Amniotic epithelial cell (primary cell): ENCODE results near the gene SBF1.
"Not testable (repeated sequence)": the region's sequence is repeated elsewhere in the genome, so short reads cannot be mapped to it uniquely, and the experiment has no call there.

Experiments
- DNase-seq: peaks from one replicate; pipeline ENCODE4 v3.0.0-alpha.2; 2010; ENCODE audit warnings: low read depth

Gene SBF1

DNA sequence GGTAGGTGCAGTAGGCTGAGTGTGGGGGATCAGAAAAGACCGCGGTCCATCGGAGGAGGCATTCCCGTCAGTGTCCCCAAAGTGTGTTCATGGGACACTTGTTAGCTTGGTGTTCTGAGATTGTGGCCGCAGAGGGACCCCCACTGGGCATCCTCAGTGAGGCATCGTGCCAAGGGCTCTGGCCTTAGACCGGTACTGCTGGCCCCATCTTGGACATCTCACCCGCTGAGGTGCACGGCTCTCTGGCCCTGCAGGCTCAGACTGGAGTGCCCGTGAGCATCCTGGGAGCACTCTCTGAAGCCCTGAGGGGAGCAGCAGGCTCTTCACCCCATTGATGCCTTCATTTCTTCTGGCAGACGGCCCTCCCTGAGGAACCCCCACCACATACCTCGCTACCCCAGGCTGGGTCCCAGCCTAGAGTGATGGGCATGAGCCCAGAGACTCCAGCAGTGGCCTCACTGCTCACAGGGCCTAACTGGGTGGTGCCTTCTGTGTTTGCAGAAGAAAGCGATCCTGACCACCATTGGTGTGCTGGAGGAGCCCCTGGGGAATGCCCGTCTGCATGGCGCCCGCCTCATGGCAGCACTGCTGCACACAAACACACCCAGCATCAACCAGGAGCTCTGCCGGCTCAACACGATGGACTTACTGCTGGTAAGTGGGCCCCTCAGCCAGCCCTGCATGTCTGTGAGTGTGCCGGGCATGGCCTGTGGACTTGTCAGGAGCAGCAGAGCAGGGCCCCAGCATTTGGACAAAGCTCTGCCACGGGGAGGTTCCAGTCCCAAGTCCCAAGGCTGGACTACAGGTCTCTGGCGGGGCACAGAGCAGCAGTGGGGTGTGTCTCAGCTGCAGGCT is 51.6 kb downstream of the SBF1 start:
- DNase-seq: no peak

DNA sequence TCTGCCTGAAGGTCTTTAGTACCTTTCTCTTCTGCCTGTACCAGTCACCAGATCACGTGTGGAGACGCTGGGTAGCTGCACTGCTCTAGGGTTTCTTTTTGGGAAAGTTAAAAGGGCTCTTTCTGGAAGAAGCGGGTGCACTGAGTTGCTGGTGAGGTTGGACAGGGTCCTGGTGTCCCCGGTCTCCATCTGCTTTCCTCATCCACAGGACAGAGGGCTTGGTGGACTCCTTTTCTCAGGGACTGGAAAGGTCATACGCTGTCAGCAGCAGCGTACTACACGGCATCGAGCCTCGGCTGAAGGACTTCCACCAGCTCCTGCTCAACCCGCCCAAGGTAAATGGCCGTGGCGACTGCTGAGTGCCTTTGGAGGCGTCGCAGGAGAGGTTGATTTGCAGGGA is 52.8 kb downstream of the SBF1 start:
- DNase-seq: peak; percentile 26

- no peak for DNase-seq
Observed at GRCh38 chr22:50420581-50420980, 54.3 kb downstream of the SBF1 start.

DNA sequence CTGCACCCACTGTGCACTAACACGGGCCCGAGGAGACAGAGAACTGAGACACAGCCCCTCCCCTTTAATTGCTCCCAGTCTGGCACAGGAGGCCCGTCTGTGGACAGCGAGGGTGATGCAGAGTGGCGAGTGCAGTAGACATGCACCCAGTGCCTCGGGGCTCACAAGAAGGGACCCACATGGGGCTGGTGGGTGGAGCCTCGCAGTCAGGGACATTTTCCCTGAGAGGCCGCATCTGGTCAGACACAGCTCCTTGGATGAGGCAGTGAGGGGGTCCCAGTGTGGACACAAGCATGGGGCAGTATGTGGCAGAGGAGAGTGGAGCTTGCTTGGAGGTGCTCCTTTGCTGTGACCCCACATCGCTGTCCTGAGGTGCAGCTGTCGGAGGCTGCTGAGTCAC is 54.8 kb downstream of the SBF1 start:
- no peak for DNase-seq

GRCh38 chr22:50419116-50419515 is 55.7 kb downstream of the SBF1 start:
- no peak for DNase-seq

- no peak for DNase-seq
Observed at GRCh38 chr22:50418624-50419023, 56.2 kb downstream of the SBF1 start.

- DNase-seq: peak; percentile 26
Observed at GRCh38 chr22:50417411-50418210, 57.2 kb downstream of the SBF1 start.

DNA sequence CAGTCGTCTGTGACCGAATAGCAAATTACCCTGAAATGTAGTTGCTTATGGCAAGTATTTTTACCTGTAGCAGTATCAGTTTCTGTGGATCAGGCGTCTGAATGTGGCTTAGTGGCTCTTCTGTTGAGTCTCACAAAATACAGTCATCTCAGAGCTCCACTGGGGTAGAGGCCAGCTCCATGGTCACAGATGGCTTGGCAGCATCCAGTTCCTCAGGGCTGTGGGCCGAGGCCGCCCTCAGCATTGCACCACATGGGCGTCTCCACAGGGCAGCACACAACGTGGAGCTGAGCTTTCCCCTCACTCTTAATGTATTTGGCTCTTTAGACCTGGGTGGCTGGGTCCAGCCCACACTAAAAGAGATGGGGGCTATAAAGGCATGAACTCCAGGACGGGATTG is 57.8 kb downstream of the SBF1 start:
- no peak for DNase-seq

- no peak for DNase-seq
Observed at GRCh38 chr22:50415426-50415825, 59.4 kb downstream of the SBF1 start.

GRCh38 chr22:50414476-50415248 is 60.2 kb downstream of the SBF1 start:
- no peak for DNase-seq

- DNase-seq: not testable (repeated sequence)
Observed at GRCh38 chr22:50408954-50409353, 65.9 kb downstream of the SBF1 start.

GRCh38 chr22:50408311-50408710 is 66.5 kb downstream of the SBF1 start:
- DNase-seq: no peak

DNA sequence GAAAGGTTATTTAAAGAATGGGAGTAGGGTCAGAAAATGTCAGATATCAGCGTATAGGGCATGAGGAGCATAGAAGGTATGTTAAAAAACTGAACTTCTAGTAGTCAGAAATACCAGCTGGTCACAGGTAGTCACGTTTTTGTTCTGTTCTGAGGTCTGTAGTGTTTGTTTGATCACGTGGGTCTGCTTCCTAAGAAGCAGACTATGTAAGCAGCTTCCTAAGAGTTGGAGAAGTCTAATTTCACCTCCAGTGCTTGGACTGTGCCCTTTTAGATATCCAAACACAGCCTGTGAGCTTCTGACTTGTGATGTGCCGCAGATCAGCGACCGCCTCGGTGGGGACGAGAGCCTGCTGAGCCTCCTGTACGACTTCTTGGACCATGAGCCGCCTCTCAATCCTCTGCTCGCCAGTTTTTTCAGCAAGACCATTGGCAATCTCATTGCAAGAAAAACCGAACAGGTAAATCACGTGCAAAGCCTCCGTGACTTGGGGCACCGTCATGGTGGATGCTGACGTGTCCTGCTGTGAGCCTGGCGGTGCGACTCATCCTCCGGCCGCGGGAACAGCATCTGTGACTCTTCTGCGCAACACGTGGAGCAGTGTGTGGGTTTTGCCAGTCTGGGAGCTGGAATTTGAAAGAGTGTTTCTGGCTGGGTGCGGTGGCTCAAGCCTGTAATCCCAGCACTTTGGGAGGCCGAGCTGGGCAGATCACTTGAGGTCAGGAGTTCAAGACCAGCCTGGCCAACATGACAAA is 68.2 kb downstream of the SBF1 start:
- no peak for DNase-seq

- DNase-seq: no peak
Observed at GRCh38 chr22:50403701-50404101, 71.1 kb downstream of the SBF1 start.

GRCh38 chr22:50401907-50402306 is 72.9 kb downstream of the SBF1 start:
- DNase-seq: no peak

DNA sequence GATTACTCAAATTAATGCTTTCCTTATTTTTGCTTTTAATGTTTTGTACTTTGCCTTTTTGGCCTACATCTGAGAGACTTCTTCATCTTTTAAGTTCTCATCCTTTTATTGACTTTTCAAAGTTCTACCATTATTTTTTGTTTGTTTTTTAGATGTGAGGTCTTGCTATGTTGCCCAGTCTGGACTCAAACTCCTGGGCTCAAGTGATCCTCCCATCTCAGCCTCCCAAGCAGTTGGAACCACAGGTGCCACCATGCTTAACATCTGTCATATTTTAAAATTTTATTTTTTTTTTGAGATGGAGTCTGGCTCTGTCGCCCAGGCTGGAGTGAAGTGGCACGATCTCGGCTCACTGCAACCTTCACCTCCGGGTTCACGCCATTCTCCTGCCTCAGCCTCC is 73.9 kb downstream of the SBF1 start:
- DNase-seq: no peak

- DNase-seq: no peak
Observed at GRCh38 chr22:50400406-50400805, 74.4 kb downstream of the SBF1 start.

DNA sequence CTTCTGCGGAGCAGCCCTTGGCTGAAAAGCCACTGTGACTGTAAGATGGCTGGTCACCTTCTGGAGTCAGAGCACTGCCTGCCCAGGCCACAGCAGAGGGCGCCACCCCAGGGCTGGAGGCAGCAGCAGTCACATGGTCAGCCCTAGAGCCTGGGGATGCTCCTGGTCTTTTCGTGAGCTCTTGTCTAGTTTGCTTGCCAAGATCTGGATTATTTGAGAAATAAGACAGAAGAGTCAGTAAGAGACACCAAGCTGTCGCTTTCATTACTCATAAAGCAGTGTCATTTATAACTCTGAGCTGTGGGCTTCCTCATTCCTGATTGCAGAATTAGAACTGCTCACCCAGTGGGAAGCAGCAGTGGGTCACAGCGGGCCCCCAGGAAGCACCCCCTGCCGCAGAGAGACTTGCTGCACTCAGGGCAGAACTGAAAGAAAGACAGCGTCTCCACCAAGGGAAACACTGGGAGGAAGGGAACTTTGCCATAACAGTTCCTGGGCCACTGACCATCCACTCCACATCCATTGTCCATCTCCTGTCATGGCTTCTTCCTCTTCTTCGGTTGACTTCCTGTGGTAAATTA is 75.0 kb downstream of the SBF1 start:
- peak; percentile 21 for DNase-seq

- DNase-seq: no peak
Observed at GRCh38 chr22:50398831-50399648, 75.8 kb downstream of the SBF1 start.

- DNase-seq: not testable (repeated sequence)
Observed at GRCh38 chr22:50397371-50398060, 77.3 kb downstream of the SBF1 start.
